Measurements from ENCODE around the gene SLC52A1. TPM values are rescaled to one million over a fixed set of nuclear protein-coding genes. Genes with fewer than 3 reads are reported as not detected.
A peak's percentile ranks its signal among the peaks of the same experiment; 100 is the strongest.

SLC52A1 gene
- total and polyA plus RNA-seq, 11 donors = 0.12 TPM; not detected in 10

GRCh38 chr17:4986951-4987766 lies 48.1 kb downstream of the SLC52A1 start, which contains the start of gene CAMTA2:
TSS of gene CAMTA2 (minus strand) at chr17:4987675. CDS start at chr17:4986222, 1,453 bp downstream.
- 0 to 1% (median 1%) methylated on average over 41 to 78 of the region's 78 CpGs for WGBS, 4 donors
- H3K4me1 ChIP-seq = peaks cover 0 to 32% (median 23%) of the 10 kb centered on the region in 12 donors
- TF ChIP-seq CTCF (IDR thresholded peaks at IDR 0.05) (peak; percentile 63 to 94 (median 80)), POLR2A (IDR thresholded peaks at IDR 0.05) (peak in 1 of 2 donors; percentile 90)
- intact Hi-C loops (cut with DNase I) = loop anchor here (1.0 to 10.0 kb wide), 11 partner anchors 18 to 250 kb away; partner anchors contain the start of genes GP1BA (in 2 of the 10), CXCL16 (in 1 of the 10), PFN1 (in 1 of the 10) and SPAG7 (in 1 of the 10)
- DNase-seq (peak; percentile 93 to 95 (median 94)), ATAC-seq (peak; percentile 91 to 97 (median 97))
- H3K27ac ChIP-seq = peak within 1 kb of the TSS; percentile 77 to 97 (median 93)
- H3K27me3 ChIP-seq = no peaks in the 10 kb centered on the region
- no peaks in the 10 kb centered on the region for H3K9me3 ChIP-seq
- H3K36me3 ChIP-seq = peaks cover 0 to 36% (median 24%) of the 10 kb centered on the region in 9 donors
- H3K4me3 ChIP-seq = peak within 1 kb of the TSS; percentile 49 to 95 (median 76)

GRCh38 chr17:4986403-4986802 lies 48.8 kb downstream of the SLC52A1 start:
- DNase-seq = peak in 1 of 5 donors; percentile 39
- peaks cover 0 to 32% (median 23%) of the 10 kb centered on the region in 12 donors for H3K4me1 ChIP-seq
- TF ChIP-seq POLR2A (IDR thresholded peaks at IDR 0.05) = no peak
- TF ChIP-seq CTCF (IDR thresholded peaks at IDR 0.05) = no peak
- no peaks in the 10 kb centered on the region for H3K9me3 ChIP-seq
- H3K27me3 ChIP-seq = no peaks in the 10 kb centered on the region
- intact Hi-C loops (cut with DNase I) = loop anchor here (2.0 to 10.0 kb wide), 9 partner anchors 18 to 249 kb away; partner anchors contain the start of genes GP1BA (in 2 of the 10), CXCL16 (in 1 of the 10), PFN1 (in 1 of the 10) and ZMYND15 (in 1 of the 10)
- WGBS, 4 donors = 23 to 46% (median 31%) methylated on average over 5 of the region's 5 CpGs
- H3K36me3 ChIP-seq = peaks cover 0 to 43% (median 32%) of the 10 kb centered on the region in 9 donors
- ATAC-seq = peak in 3 of 4 donors; percentile 1 to 29 (median 6)
- peak overlapping the region; percentile 77 to 97 (median 93) for H3K27ac ChIP-seq
- peak overlapping the region; percentile 49 to 95 (median 76) for H3K4me3 ChIP-seq

Other genes with a start within 250 kb of the SLC52A1 start
- gene VMO1, start 249.1 kb downstream of the SLC52A1 start, total RNA-seq = 1 to 10 TPM in 4 of 9 donors, under 1 TPM in 2, not detected in 3; 0.48 to 1.9 (median 1.1) TPM
- 1 to 10 TPM in 1 of 2 donors, not detected in 1; 1.4 TPM for gene VMO1, start 249.1 kb downstream of the SLC52A1 start, polyA plus RNA-seq
- not detected for gene GLTPD2, start 246.5 kb downstream of the SLC52A1 start, total RNA-seq
- not detected for gene GLTPD2, start 246.5 kb downstream of the SLC52A1 start, polyA plus RNA-seq
- 100 to 1,000 TPM; 143 to 320 (median 182) TPM for gene PSMB6, start 239.3 kb downstream of the SLC52A1 start, total RNA-seq
- 100 to 1,000 TPM; 263 to 320 TPM for gene PSMB6, start 239.3 kb downstream of the SLC52A1 start, polyA plus RNA-seq
- 10 to 100 TPM in 2 of 9 donors, 1 to 10 TPM in 7; 5.5 to 17.9 (median 8.5) TPM for gene PLD2, start 228.3 kb downstream of the SLC52A1 start, total RNA-seq
- gene PLD2, start 228.3 kb downstream of the SLC52A1 start, polyA plus RNA-seq = 1 to 10 TPM; 5.3 to 8.6 TPM
- 10 to 100 TPM; 23.1 to 55.8 (median 36.0) TPM for gene MINK1, start 202.1 kb downstream of the SLC52A1 start, total RNA-seq
- gene MINK1, start 202.1 kb downstream of the SLC52A1 start, polyA plus RNA-seq = 10 to 100 TPM; 24.8 to 28.4 TPM
- gene C17orf107, start 135.9 kb downstream of the SLC52A1 start, total RNA-seq = 1 to 10 TPM in 1 of 9 donors, under 1 TPM in 8; 0.07 to 1.3 (median 0.43) TPM
- under 1 TPM; 0.46 to 0.69 TPM for gene C17orf107, start 135.9 kb downstream of the SLC52A1 start, polyA plus RNA-seq
- 1 to 10 TPM in 2 of 9 donors, under 1 TPM in 7; 0.23 to 1.4 (median 0.48) TPM for gene CHRNE, start 132.3 kb downstream of the SLC52A1 start, total RNA-seq
- under 1 TPM; 0.27 to 0.71 TPM for gene CHRNE, start 132.3 kb downstream of the SLC52A1 start, polyA plus RNA-seq
- under 1 TPM in 3 of 9 donors, not detected in 6; 0.20 to 0.35 (median 0.25) TPM for gene GP1BA, start 103.1 kb downstream of the SLC52A1 start, total RNA-seq
- gene GP1BA, start 103.1 kb downstream of the SLC52A1 start, polyA plus RNA-seq = under 1 TPM; 0.06 to 0.19 TPM
- gene SLC25A11, start 95.4 kb downstream of the SLC52A1 start, total RNA-seq = 100 to 1,000 TPM; 146 to 282 (median 204) TPM
- gene SLC25A11, start 95.4 kb downstream of the SLC52A1 start, polyA plus RNA-seq = 100 to 1,000 TPM; 136 to 168 TPM
- 100 to 1,000 TPM in 1 of 9 donors, 10 to 100 TPM in 8; 50.7 to 111 (median 79.6) TPM for gene RNF167, start 95.2 kb downstream of the SLC52A1 start, total RNA-seq
- 100 to 1,000 TPM; 134 to 152 TPM for gene RNF167, start 95.2 kb downstream of the SLC52A1 start, polyA plus RNA-seq
- 100 to 1,000 TPM; 145 to 608 (median 234) TPM for gene PFN1, start 86.9 kb downstream of the SLC52A1 start, total RNA-seq
- gene PFN1, start 86.9 kb downstream of the SLC52A1 start, polyA plus RNA-seq = 100 to 1,000 TPM; 177 to 982 TPM
- 1,000 to 10,000 TPM in 2 of 9 donors, 100 to 1,000 TPM in 7; 383 to 1,354 (median 668) TPM for gene ENO3, start 84.3 kb downstream of the SLC52A1 start, total RNA-seq
- gene ENO3, start 84.3 kb downstream of the SLC52A1 start, polyA plus RNA-seq = 1,000 to 10,000 TPM in 1 of 2 donors, 100 to 1,000 TPM in 1; 253 to 1,459 TPM
- gene SPAG7, start 67.6 kb downstream of the SLC52A1 start, total RNA-seq = 100 to 1,000 TPM in 6 of 9 donors, 10 to 100 TPM in 3; 88.7 to 149 (median 125) TPM
- 100 to 1,000 TPM; 118 to 192 TPM for gene SPAG7, start 67.6 kb downstream of the SLC52A1 start, polyA plus RNA-seq
- gene CAMTA2, start 47.8 kb downstream of the SLC52A1 start, total RNA-seq = 100 to 1,000 TPM in 1 of 9 donors, 10 to 100 TPM in 8; 25.2 to 108 (median 32.4) TPM
- 10 to 100 TPM; 41.7 to 59.4 TPM for gene CAMTA2, start 47.8 kb downstream of the SLC52A1 start, polyA plus RNA-seq
- 1 to 10 TPM in 8 of 9 donors, under 1 TPM in 1; 0.75 to 4.0 (median 2.7) TPM for gene INCA1, start 37.9 kb downstream of the SLC52A1 start, total RNA-seq
- 1 to 10 TPM in 1 of 2 donors, under 1 TPM in 1; 0.64 to 5.1 TPM for gene INCA1, start 37.9 kb downstream of the SLC52A1 start, polyA plus RNA-seq
- 100 to 1,000 TPM; 335 to 868 (median 539) TPM for gene KIF1C, start 37.5 kb downstream of the SLC52A1 start, total RNA-seq
- 100 to 1,000 TPM; 210 to 384 TPM for gene KIF1C, start 37.5 kb downstream of the SLC52A1 start, polyA plus RNA-seq
- 10 to 100 TPM in 5 of 9 donors, 1 to 10 TPM in 4; 4.6 to 14.5 (median 11.1) TPM for gene ZFP3, start 43.0 kb upstream of the SLC52A1 start, total RNA-seq
- gene ZFP3, start 43.0 kb upstream of the SLC52A1 start, polyA plus RNA-seq = 1 to 10 TPM; 4.0 to 4.9 TPM
- gene ZNF232, start 76.5 kb upstream of the SLC52A1 start, total RNA-seq = 1 to 10 TPM; 2.2 to 6.5 (median 4.4) TPM
- gene ZNF232, start 76.5 kb upstream of the SLC52A1 start, polyA plus RNA-seq = 1 to 10 TPM; 3.0 to 5.8 TPM
- gene USP6, start 80.6 kb upstream of the SLC52A1 start, total RNA-seq = 1 to 10 TPM in 1 of 9 donors, under 1 TPM in 6, not detected in 2; 0.05 to 1.6 (median 0.08) TPM
- gene USP6, start 80.6 kb upstream of the SLC52A1 start, polyA plus RNA-seq = under 1 TPM; 0.01 to 0.04 TPM
- gene ZNF594, start 156.4 kb upstream of the SLC52A1 start, total RNA-seq = 1 to 10 TPM; 3.5 to 9.3 (median 7.2) TPM
- gene ZNF594, start 156.4 kb upstream of the SLC52A1 start, polyA plus RNA-seq = 1 to 10 TPM; 3.2 to 3.3 TPM
- gene SCIMP, start 199.4 kb upstream of the SLC52A1 start, total RNA-seq = 10 to 100 TPM in 1 of 9 donors, 1 to 10 TPM in 2, under 1 TPM in 6; 0.25 to 17.2 (median 0.72) TPM
- gene SCIMP, start 199.4 kb upstream of the SLC52A1 start, polyA plus RNA-seq = under 1 TPM; 0.11 to 0.98 TPM
- 10 to 100 TPM; 42.6 to 70.4 (median 54.1) TPM for gene RABEP1, start 246.9 kb upstream of the SLC52A1 start, total RNA-seq
- 10 to 100 TPM; 23.5 to 34.8 TPM for gene RABEP1, start 246.9 kb upstream of the SLC52A1 start, polyA plus RNA-seq